DMS53 (cell line): Measurements from ENCODE around the gene ABCF1.

Experiments used
- DNase-seq: peaks from one replicate; lab custom pipeline; 2025; lab: John Stamatoyannopoulos, UW

ABCF1 gene

DNA sequence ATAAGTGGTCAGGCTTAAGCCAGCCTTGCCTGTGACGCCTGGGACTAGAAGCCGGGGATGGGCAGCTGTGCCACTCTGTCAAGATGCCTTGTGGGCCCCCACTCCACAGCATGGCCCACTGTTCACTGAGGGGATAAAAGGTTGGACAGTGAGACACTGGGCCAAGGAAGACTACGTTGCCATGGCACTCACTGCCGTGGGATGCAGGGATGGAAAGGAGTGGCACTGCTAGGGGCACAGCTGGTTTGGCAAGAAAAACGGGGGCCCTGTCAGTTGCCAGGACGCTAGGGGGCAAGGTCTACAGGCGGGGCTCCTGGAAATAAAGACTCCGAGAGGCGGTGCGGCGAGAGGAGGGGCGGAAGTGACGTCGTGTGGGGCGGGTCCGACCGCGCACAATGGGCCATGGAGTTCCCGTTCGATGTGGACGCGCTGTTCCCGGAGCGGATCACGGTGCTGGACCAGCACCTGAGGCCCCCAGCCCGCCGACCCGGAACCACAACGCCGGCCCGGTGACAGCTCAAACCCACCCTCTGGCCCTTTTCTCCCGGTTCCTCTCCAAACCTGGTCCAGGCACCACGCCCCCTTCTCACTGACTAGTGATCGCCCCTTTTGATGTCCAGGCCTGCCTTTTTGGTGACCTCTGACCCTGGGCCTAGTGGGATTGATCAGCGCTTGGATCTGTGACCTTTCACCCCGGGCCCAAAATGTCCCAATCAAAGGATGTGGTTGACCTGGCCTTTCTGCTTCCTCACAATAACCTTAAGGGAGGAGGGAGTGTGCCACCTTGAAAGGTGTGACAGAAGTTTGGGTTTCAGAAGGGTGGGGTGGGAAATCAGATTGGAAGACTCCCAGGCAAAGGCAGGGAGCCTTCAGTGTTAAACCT is 55.5 kb downstream of the ABCF1 start, which contains the start of gene ATAT1:
Gene ATAT1 (plus strand): TSS at position 391 of the 883 bp plus-strand sequence.
- DNase-seq = peak; percentile 90

DNA sequence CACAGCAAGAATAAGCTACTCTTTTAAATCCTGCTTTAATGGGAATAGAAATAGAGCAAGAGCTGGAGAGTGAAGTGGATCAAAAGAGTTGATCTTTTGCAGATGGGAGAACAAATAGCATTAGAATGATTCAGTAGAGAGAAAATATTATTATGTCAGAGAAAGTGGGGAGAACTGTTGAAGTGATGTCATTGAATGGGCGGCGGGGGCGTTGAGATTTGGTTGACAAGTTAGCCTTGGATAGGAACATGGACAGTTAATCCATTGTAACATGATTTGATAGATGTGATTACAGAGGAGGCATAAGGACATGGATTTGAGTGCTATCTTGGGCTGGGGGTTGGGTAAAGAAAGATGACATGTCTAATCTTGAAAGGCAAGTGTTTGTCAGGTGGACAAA is 64.6 kb downstream of the ABCF1 start:
- DNase-seq = no peak

DNA sequence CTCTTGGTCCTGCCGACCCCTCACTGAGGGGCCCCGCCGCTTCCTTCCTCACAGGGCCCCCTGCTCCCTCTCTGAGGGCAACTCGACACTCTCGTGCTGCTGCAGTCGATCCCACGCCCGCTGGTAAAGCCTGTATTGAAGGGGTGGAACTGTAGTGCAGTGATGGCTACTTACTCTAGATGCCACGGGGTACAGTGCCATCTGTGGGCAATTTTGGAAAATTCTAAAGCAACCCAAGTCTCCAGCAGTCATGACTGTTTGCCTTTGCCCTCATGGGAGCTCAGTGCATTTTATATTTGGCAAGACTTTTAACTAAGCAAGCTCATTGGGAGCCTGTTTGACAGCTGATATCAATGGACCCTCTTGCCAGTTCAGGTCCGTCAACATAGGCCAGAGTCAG is 69.2 kb downstream of the ABCF1 start:
- no peak for DNase-seq

DNA sequence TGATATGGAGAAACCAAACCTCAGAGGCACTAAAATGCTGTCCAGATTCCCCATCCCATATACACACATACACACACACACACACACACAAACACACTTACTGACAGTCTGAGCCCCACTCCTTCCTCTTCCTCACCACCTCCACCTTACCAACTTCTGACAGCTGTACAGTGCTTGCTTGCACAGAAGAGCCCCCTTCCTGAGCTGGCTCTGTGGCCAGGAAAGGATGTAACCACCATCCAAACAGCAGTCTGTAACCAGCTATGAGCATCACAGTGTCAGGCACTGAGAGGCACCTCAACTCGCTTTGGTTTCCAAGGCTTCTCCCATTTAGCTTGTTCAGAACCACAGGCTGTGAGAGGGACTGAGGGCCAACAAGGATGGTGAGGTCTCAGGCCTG is 69.8 kb downstream of the ABCF1 start:
- no peak for DNase-seq
